ENCODE results near the gene RASIP1. TPM values are rescaled to one million over a fixed set of nuclear protein-coding genes. Genes with fewer than 3 reads are reported as not detected.

RASIP1 gene
- total RNA-seq, 1 donor from 2014 or later, result 2.1 TPM

- Mint-ChIP-seq H3K27me3 (ENCODE audit: low read depth) (no peaks in the 10 kb centered on the region), H3K27ac (peak overlapping the region; percentile 90), H3K9me3 (peaks cover 8% of the 10 kb centered on the region), H3K4me3 (peak overlapping the region; percentile 90), H3K4me1 (peaks cover 39% of the 10 kb centered on the region), H3K36me3 (peaks cover 14% of the 10 kb centered on the region)
- peak in 1 of 2 experiments; percentile 46 for DNase-seq (ENCODE audit: low spot score in 2 of 2, unreplicated experiment in 2 of 2)
- TF ChIP-seq CTCF (IDR thresholded peaks at IDR 0.05; ENCODE audit: unreplicated experiment), result peak; percentile 11
These were observed 27.2 kb downstream of the RASIP1 start for GRCh38 chr19:48713041-48713863.

- Mint-ChIP-seq H3K4me3 (no peak overlapping the region), H3K36me3 (peaks cover 18% of the 10 kb centered on the region), H3K4me1 (peaks cover 30% of the 10 kb centered on the region), H3K27me3 (ENCODE audit: low read depth) (no peaks in the 10 kb centered on the region), H3K9me3 (peaks cover 8% of the 10 kb centered on the region), H3K27ac (no peak overlapping the region)
- no peak for TF ChIP-seq CTCF (IDR thresholded peaks at IDR 0.05; ENCODE audit: unreplicated experiment)
- no peak for DNase-seq (ENCODE audit: low spot score in 2 of 2, unreplicated experiment in 2 of 2)
These were observed 29.2 kb downstream of the RASIP1 start for GRCh38 chr19:48711106-48711662.

GRCh38 chr19:48708471-48708870 lies 31.9 kb downstream of the RASIP1 start:
- peaks cover 8% of the 10 kb centered on the region for H3K9me3 Mint-ChIP-seq
- no peaks in the 10 kb centered on the region for H3K27me3 Mint-ChIP-seq (ENCODE audit: low read depth)
- DNase-seq (ENCODE audit: low spot score in 2 of 2, unreplicated experiment in 2 of 2), result no peak
- H3K36me3 Mint-ChIP-seq, result peaks cover 37% of the 10 kb centered on the region
- no peak for TF ChIP-seq CTCF (IDR thresholded peaks at IDR 0.05; ENCODE audit: unreplicated experiment)
- H3K4me3 Mint-ChIP-seq, result no peak overlapping the region
- peaks cover 13% of the 10 kb centered on the region for H3K4me1 Mint-ChIP-seq
- H3K27ac Mint-ChIP-seq, result no peak overlapping the region

GRCh38 chr19:48705431-48705830 lies 35.0 kb downstream of the RASIP1 start:
- H3K36me3 Mint-ChIP-seq, result peaks cover 44% of the 10 kb centered on the region
- H3K9me3 Mint-ChIP-seq, result peaks cover 4% of the 10 kb centered on the region
- no peaks in the 10 kb centered on the region for H3K27me3 Mint-ChIP-seq (ENCODE audit: low read depth)
- no peak for TF ChIP-seq CTCF (IDR thresholded peaks at IDR 0.05; ENCODE audit: unreplicated experiment)
- DNase-seq (ENCODE audit: low spot score in 2 of 2, unreplicated experiment in 2 of 2), result no peak
- H3K4me3 Mint-ChIP-seq, result no peak overlapping the region
- H3K27ac Mint-ChIP-seq, result no peak overlapping the region
- peaks cover 6% of the 10 kb centered on the region for H3K4me1 Mint-ChIP-seq

GRCh38 chr19:48703316-48703715 lies 37.1 kb downstream of the RASIP1 start:
- H3K4me1 Mint-ChIP-seq, result peaks cover under 1% of the 10 kb centered on the region
- no peak for TF ChIP-seq CTCF (IDR thresholded peaks at IDR 0.05; ENCODE audit: unreplicated experiment)
- no peak for DNase-seq (ENCODE audit: low spot score in 2 of 2, unreplicated experiment in 2 of 2)
- peaks cover 6% of the 10 kb centered on the region for H3K27me3 Mint-ChIP-seq (ENCODE audit: low read depth)
- peaks cover 43% of the 10 kb centered on the region for H3K36me3 Mint-ChIP-seq
- H3K4me3 Mint-ChIP-seq, result no peak overlapping the region
- H3K27ac Mint-ChIP-seq, result no peak overlapping the region
- H3K9me3 Mint-ChIP-seq, result no peaks in the 10 kb centered on the region
